ENCODE measurements around the gene BEST4.

The BEST4 gene

GRCh38 chr1:44733784-44734183 is 54.2 kb downstream of the BEST4 start:
- Histone ChIP-seq H3K4me3 (ENCODE audit: low read length) (no peak overlapping the region), H3K27me3 (ENCODE audit: control insufficient read depth, insufficient read depth, low read length) (no peaks in the 10 kb centered on the region), H3K4me1 (ENCODE audit: control insufficient read depth, insufficient read depth, low read length) (peaks cover 4% of the 10 kb centered on the region), H3K27ac (ENCODE audit: low read depth, low read length) (no peak overlapping the region), H3K9ac (ENCODE audit: low read length) (no peak overlapping the region), H3K36me3 (ENCODE audit: control insufficient read depth, insufficient read depth, low read length) (no peaks in the 10 kb centered on the region)
